CD4-positive, alpha-beta T cell treated with Interleukin-4 for 1 hour (primary cell): ENCODE measurements around the gene GALNT13.

Experiments used
- DNase-seq, 2 donors: peaks; one replicate each; pipeline ENCODE4 v3.0.0-alpha.2; 2020 to 2022

GALNT13 gene

DNA sequence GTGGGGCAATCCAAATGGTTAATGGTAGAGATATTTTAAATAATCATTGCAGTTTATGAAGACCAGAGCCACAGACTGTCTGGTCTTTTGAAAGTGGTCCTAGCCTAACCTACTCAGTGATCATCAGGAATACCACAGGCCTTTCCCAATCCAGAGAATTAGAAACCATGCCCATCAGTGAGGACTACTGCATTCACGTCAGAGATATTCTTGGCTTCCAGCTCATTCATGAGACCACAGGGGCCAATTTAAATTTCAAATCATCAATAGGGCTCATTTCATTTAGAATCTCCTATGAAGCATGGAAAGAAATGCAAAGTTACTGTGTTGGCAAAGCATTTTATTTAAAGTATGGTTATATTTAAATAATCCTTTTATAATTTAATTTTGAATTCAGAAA, 464.5 kb downstream of the GALNT13 start:
- no peak for DNase-seq

DNA sequence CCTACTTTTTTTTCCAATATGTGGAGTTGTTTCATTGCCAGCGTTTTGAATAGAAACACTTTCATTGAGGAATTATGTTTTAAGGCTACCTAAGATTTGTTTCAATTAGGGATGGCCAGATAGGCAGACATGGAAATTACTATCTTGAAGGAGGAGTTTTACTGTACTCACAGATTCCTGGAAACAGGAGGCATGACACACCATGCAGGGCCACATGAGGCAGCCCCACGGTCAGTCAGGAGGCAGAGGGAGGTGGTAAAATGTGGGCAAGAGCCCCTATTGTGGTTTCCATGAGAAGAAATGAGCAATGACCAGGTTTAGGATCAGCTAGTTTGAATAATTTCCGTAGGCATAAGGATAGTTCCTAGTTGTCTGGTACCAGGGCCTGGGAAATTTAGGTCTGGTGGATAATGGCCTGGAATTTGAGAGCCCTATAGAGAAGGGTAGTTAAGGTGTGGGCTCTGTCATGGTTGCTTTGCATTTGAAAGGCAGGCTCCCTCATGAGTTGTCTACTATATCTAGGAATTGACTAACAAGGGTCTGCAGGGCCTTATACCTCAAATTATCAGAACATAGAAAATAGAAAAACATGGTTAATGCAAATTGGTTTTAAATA, 466.7 kb downstream of the GALNT13 start:
- no peak for DNase-seq

DNA sequence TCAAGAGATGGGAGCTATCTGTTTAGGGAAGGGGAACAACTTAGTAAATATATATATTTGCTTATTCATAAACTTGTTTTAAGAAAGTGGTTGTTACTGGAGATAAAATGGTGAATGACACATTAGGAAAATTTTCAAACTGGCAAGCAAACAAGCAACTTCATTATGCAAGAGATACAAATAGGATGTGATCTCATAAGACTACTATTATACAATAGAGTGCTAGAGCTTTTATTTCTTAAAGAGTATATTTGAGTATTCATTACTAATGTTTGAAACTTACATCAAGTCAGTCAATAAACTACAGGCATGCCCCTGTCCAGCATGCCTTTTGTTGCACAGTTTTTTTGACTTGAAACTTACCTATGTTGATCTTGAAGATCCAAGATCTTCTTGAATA, 471.6 kb downstream of the GALNT13 start:
- DNase-seq = no peak

DNA sequence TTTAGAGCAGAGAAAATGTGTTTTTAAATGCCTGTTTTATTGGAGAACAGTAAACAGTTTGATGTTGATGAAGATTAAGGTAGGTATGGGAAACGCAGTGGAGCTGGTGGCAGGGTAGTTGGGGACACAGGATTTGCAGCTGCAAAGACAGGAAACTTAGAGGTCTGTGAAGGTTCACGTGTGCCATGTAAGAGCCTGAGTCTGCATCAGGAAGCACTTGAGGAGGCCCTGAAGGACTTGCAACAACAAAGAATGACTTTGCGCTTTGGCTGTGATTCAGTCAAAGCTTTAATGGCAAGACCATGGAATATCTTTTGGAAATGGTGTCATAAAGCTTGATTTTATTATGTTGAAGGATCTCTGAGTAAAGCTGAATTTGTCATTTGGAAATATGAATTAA, 479.2 kb downstream of the GALNT13 start:
- DNase-seq = no peak

DNA sequence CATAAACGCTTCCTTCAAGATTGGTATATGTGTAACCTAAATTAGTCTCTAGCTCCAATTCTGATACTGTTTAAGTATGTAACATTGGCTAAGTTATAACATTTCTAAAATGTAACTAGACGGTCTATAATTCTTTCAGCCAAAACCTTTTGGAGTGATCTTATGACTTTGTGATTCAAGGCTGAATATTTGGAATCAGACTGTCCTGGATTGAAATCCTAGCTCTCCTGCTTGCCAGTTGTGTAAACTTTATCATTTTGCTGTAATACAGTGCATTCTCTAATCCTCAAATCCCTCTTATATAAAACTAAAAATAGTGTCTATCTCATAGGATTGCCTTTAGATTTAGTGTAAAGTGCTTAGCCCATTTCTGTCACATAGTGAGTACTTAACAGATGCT, 489.6 kb downstream of the GALNT13 start:
- DNase-seq = no peak

DNA sequence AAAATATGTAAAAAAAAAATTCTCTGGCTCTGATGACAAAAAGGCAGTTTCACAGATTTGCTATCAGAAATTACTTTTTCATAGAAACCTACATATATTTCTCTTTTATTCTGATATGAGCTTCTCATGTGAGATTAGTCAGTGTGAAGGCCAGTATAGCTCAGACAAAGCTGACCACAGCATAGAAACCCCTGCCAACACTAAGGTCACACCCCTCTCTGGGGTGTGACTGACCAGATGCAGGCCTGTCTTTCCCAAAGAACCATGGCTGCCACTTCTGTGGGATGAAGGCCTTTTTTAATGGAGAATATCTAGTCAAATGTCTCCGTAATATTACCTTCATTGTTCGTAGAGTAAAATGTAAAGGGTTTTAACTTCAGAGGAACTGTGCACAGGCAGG, 496.4 kb downstream of the GALNT13 start:
- DNase-seq = no peak

DNA sequence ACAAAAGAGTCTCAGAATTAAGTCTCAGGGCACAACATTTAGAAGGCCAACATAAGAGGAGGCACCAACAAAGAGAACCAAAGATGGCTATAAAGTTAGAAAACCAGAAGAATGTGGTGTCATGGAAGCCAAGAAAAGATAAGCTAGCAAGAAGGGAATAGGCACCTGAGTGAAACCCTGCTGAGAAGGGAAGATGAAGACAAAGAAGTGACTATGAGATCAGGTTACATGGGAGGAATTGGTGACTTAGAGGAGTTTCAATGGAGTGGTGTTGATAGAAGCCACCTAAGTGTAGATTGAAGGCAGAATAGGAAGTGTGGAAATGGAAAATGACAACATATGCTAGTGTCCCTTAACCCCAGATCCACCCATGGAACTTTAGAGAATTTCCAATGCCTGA, 499.2 kb downstream of the GALNT13 start:
- DNase-seq = no peak

DNA sequence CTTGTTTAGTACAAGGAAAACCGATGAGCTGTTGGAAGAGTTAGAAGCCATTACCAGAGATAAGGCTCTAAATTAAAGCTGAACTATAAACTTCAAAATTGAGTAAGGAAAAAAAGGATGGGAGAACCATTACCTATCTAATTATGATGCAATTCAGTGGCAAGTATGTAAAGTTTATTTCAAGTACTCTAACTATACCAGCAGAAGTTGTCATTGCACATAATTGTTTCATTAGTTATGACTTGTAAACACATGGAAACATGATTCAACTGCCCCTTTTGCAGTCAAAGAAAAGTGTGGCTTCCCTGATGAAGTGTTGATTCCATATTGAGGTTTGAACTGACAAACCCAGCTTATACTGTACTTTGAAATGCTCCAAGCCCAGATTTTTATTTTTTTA, 502.7 kb downstream of the GALNT13 start:
- DNase-seq = no peak

DNA sequence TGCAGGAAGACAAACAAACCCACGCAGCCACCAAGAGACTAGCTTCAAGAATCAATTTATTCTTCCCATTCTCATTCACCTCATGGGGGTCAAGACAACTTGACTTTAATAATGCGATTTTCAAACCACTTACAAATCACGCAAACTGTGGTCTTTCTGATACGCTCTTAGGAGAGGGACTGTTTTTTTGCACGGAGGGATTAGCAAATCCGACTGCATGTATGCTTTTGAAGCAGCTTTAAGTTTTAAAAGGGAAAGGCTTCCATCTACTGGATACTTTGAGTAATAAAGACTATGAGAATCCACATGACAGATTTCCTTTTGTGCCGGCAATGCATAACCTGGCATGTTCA, 503.8 kb downstream of the GALNT13 start:
- no peak for DNase-seq

DNA sequence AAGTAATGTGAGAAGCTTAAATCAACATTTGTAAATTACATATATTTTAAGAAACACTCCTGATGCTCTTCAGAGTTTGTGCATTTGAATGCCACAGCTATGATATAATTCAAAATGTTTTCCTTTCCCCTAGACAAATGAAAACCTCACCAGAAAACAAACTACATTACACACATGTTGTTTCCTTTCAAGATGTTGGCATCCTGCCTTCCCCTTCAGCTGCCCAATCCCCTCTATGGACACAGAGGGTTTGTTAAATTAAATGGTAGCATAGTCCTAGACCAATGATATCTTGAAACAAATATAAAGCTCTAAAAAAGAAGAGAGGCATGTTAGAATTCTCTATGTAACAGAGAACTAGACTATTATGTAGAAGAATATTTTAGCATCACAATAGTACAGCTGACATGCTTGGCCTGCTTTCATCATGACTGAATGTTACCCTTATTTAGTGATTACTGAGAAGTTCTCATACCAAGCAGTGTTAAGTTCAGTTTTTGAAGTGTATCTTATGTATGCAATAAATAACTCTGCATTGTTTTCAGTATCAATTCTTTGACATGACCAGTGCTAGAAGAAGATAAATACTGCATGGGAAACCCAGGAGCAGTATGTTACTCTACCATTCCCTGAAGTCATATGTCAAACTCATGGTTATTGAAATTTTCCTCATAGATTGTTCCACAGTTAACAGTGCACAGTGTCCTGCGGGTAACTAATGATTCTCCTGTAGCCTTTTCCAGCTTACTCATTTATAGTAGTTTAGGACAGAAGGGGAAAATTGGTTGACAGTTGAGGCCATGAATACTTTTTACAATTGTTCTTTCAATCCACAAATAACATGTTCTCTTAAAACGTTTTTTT, 510.4 kb downstream of the GALNT13 start:
- DNase-seq = no peak

DNA sequence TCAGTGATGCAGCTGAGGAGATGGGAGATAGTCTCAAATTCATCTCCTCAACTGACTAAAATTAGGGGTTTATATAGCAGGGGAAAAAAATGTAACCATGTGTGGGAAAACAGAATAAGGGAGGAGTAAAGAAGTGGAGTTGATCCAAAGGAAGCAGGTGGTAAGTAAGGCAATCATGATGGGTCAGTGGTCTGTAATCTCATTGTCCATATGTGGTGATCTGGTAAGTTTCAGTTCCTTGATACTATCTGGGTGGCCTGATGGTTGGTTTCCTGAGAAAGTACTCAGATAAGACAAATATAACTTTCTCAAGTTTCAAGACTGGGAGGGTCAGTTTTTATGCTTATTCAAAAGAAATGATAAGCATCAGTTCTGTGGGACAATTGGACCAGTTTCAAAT, 514.5 kb downstream of the GALNT13 start:
- DNase-seq = no peak

DNA sequence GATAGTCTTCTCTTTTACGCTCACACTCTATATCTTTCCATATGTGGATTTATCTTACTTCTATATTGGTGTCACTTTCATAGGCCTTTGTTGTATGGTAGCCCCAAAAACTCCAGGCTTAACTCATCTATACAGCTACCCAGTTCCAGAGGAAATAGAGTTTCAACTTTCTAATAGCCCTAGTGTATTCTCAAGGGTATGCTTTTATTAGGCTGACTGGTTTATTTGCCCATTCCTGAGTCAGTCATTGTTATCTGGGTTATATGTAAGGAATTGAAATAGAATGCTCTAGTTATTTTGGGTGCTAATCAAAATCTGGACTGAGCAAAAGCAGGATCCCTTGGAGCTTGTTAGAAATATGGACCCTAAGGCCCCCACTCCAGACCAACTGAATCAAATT, 519.3 kb downstream of the GALNT13 start:
- DNase-seq = no peak

DNA sequence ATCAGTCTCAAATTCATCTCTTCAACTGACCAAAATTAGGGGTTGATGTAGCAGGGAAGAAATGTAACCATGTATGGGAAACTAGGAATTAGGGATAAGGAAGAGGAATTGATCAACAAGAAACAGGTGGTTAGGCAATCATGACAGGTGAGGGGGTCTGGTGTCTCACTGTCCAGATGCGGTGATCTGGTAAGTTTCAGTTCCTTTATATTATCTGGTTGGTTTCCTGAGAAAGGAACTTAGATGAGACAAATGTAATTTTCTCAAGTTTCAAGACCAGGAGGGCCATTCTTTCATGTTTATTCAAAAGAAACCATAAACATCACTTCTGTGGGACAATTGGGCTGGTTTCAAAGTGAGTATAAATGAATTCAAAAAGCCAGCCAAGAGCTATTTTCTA, 520.5 kb downstream of the GALNT13 start:
- DNase-seq = no peak

DNA sequence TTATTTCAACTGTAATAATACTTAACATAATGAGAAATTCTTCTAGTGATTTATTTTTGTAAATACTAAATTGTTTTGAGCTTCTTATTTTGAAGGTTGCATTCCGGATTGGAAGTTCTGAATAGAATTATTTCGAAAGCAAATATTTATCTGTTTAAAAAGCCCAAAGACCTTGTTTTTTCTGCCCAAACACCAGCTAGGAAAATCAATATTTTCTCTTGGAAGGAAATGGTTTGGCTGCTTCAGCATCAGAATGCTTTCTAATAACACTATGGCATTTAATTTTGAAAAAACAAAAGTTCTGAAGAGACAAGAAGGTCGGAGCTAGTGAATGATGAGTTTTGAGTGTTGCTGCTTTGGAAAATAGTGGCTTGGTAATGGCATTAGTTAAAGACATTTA, 522.9 kb downstream of the GALNT13 start:
- no peak for DNase-seq

DNA sequence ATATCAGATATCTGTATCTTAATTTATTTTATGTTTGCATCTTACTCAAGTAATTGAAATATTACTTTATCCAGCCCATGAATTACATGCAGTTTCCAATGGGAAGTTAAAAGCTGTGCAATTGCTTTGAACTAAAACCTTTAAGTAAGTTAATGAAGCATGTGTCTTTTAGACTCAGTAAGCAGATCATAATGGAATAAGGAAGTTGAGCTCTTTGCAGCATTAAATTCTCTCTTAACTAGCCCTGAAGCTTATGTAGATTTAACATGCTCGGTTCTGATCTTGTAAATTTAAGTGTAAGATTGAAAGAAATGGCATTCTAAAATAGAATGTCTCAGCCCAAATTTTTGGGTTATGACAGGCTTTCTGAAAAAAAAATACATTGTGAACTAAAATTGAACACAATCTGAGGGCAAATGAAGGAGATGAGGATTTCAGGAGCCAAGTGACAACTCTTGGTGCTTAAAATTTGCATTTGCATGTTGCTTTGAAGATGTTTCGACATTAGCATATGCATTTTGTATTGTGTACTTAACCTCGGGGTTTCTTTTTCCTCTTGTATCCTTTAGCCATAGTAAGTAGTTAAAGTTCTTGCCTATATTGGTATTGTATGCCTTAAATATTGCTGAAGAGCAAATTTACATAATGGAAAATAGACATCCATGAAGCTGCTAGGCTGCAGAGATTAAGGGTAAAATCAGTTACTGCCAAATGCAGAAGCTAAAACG, 529.0 kb downstream of the GALNT13 start:
- DNase-seq = no peak

DNA sequence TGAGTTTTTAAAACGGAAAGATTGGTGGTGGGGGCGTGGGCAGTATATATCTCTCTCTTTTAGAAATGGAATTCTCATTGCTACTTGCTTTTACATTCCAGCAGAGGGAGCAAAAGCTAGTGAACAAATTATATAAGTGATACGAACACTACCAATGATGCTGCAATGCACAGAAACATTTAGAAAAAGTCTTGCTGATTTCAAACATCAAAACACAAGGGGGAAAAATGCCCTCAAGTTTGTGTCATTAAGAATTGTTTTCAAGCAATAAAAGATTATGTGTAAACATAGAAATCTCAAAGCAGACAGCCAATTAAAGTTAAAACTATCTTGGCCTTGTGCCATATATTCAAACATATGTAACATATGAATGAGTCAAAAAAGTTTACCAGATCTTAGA, 530.5 kb downstream of the GALNT13 start:
- DNase-seq = no peak

DNA sequence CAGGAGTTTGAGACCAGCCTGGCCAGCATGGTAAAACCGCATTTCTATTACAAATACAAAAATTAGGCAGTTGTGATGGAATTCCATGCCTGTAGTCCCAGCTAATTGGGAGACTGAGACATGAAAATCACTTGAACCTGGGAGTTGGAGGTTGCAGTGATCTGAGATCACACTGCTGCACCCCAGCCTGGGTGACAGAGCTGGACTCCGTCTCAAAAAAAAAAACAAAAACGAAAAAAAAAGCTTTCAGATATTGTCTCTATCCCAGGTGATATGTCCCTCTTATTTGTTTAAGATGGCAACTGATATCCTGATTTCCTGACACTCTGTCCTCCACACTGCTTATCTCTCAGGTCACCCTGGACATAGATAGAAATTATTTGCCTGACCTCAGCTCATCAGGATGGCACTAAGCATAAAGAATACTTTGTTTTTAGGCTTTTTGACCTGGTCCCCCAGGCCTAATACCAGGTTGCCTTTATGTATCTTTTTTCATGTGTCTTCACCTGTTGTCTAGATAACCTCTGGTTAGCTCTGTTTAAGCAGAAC, 531.6 kb downstream of the GALNT13 start:
- DNase-seq = no peak

DNA sequence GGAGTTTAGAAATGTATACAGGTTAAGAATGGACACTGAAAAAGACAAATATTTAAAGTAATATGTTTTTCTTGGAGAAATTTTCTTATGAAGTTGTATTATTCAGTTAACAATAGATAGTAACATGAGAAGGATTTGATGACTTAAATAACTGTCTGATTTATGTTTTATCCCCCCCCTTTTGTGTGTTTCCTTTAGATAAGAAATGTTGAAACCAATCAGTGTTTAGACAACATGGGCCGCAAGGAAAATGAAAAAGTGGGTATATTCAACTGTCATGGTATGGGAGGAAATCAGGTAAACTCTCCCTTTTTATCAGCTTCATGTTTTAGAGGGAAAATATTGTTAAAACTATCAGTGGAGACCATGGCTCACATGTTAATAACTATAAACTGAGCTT, 537.1 kb downstream of the GALNT13 start:
- DNase-seq = no peak

DNA sequence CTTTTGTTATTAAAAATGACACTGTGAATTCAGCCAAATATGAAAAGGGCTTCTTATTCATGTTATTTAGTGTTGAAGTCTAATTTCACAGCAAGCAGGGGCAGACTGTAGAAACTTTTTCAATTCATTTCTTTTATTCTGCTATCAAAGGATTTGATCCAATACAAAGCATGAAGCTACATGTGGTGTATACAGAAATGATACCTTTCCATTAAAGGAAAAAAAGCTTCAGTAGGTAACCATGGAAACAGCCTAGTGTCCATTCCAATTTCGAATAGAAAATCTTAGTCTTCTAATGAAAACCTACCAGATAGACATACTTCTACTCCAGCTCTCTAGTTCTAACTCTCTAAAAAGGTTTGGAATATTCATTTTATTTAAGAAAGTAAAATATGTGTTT, 550.5 kb downstream of the GALNT13 start:
- DNase-seq = no peak

DNA sequence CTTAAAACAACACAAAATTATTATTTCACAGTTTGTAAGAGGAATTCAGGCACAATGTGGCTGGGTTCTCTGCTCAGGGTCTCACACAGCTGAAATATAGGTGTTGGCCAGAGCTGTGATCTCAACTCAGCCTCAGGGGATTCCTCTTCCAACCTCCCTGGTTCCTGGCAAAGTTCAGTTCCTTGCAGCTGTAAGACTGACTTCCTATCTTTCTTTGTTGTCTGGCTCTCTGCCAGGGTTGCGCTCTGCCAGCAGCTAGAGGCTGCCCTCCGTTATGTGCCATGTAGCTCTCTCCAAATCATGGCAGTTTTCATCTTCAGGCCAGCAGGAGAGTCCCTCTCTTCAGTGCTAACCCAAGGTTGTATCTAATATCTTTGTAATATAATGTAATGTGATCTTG, 554.3 kb downstream of the GALNT13 start:
- no peak for DNase-seq

DNA sequence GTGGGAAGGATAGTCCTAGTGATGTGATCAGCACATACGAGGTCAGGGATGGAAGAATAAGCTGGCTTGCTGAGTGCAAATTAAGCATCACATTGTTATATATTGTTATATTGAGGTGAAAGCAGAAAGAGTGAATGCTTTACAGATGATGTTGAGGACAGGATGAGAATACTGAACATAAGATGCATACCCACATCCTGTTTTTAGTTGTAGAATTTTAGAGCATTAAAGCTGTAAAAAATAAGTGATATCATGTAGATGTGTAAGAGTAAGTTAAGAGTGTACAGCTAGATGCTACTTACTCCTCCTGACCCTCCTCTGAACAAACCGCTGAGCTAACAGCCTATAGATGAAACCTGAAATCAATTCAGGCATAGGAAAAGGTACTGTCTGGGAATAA, 555.7 kb downstream of the GALNT13 start:
- no peak for DNase-seq

DNA sequence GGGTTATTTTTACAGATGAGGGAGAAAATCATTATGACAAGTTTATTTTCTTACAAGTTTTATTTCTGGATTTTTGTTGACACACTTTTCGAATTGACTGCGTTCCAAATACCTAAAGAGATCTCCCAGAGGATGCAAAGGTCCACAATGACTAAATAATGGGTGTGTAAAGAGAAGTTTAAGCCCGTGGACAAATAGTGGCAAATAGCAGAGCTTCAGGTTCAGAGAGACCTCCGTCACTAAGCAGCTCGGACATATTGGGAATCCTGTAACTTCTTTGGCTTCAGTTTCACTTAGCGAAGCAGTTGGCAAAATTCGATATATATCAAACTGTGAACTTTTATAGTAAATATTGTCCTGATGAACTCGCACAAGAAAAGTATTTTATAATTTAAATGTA, 556.3 kb downstream of the GALNT13 start:
- no peak for DNase-seq

DNA sequence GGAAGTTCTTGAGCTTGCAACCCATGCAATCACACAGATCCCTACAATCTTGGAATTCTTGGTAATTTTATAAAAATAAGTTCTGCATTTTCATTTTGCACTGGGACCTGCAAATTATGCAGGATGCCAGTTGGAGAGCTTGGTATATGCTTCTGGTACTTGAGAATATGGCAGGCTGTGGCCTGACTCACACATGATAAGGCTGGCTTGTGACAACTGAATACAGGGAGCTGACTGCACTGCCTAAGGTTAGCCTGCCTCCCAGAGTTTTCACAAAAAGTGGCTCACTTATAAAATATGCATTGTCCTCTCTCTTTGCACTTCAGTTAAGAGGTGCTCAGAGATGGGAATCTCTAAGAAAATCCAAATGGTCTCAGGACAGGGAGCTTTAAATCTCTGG, 561.3 kb downstream of the GALNT13 start:
- DNase-seq = no peak

DNA sequence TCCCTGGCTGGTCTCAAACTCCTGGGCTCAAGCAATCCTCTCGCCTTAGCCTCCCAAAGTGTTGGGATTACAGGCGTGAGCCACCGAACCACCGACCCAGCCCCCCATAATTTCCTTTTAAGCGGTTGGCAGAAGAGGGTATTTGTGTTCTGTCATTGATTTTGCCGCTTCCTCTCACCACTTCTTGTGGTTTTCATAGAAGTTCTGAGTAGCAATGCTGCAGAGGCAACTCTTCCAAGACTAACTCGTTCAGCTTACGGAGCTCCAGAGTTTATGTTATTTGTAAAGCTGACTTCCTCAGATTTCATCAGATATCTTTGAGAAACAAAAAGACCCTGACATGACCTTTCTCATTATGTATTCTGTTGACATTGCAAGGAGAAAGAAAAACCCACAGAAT, 565.4 kb downstream of the GALNT13 start:
- DNase-seq = no peak
